ENCODE data around the gene DCC.

Gene DCC, protein sequence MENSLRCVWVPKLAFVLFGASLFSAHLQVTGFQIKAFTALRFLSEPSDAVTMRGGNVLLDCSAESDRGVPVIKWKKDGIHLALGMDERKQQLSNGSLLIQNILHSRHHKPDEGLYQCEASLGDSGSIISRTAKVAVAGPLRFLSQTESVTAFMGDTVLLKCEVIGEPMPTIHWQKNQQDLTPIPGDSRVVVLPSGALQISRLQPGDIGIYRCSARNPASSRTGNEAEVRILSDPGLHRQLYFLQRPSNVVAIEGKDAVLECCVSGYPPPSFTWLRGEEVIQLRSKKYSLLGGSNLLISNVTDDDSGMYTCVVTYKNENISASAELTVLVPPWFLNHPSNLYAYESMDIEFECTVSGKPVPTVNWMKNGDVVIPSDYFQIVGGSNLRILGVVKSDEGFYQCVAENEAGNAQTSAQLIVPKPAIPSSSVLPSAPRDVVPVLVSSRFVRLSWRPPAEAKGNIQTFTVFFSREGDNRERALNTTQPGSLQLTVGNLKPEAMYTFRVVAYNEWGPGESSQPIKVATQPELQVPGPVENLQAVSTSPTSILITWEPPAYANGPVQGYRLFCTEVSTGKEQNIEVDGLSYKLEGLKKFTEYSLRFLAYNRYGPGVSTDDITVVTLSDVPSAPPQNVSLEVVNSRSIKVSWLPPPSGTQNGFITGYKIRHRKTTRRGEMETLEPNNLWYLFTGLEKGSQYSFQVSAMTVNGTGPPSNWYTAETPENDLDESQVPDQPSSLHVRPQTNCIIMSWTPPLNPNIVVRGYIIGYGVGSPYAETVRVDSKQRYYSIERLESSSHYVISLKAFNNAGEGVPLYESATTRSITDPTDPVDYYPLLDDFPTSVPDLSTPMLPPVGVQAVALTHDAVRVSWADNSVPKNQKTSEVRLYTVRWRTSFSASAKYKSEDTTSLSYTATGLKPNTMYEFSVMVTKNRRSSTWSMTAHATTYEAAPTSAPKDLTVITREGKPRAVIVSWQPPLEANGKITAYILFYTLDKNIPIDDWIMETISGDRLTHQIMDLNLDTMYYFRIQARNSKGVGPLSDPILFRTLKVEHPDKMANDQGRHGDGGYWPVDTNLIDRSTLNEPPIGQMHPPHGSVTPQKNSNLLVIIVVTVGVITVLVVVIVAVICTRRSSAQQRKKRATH (N-terminal part only)

DNA sequence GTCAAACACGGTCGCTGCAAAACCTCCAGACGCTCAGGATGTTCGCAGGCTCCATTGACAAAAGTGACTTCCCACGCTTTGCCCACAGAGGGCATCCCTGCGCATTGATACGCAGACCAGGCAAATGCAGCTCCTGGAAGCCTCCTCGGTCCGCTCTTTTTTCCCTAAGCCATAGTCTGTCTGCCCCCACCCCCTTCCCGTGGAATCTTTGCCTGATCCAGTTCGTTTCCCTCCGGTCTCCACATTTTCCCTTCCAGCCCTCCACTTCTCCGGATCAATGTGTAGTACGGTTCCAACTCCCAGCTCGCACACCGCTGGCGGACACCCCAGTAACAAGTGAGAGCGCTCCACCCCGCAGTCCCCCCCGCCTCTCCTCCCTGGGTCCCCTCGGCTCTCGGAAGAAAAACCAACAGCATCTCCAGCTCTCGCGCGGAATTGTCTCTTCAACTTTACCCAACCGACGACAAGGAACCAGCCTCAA, at the start of gene DCC:
Gene DCC, plus strand, starts transcription at position 307 of the 481 bp plus-strand sequence. CDS start 591 bp downstream, outside the sequence.
- Histone ChIP-seq H3K27ac (ENCODE audit: low read depth, low read length) (no peak within 1 kb of the TSS), H3K4me2 (ENCODE audit: low read length) (no peak within 1 kb of the TSS), H4K20me1 (ENCODE audit: control insufficient read depth, insufficient read depth, low read depth, low read length) (no peaks in the 10 kb centered on the region), H3K9me3 (ENCODE audit: control insufficient read depth, insufficient read depth, low read length) (no peaks in the 10 kb centered on the region), H3K27me3 (ENCODE audit: control insufficient read depth, low read length) (no peaks in the 10 kb centered on the region), H3K4me3 (ENCODE audit: low read length) (no peak within 1 kb of the TSS), H3K9me2 (replicated peaks; ENCODE audit: control insufficient read depth, low read length) (no peaks in the 10 kb centered on the region), H3K36me3 (ENCODE audit: control insufficient read depth, low read length) (no peaks in the 10 kb centered on the region), H3K4me1 (ENCODE audit: control insufficient read depth, low read length) (no peaks in the 10 kb centered on the region), H3K79me2 (ENCODE audit: control insufficient read depth, low read length) (no peaks in the 10 kb centered on the region), H3F3A (ENCODE audit: control insufficient read depth, insufficient read depth) (no peaks in the 10 kb centered on the region)
- TF ChIP-seq, protein P1, sequence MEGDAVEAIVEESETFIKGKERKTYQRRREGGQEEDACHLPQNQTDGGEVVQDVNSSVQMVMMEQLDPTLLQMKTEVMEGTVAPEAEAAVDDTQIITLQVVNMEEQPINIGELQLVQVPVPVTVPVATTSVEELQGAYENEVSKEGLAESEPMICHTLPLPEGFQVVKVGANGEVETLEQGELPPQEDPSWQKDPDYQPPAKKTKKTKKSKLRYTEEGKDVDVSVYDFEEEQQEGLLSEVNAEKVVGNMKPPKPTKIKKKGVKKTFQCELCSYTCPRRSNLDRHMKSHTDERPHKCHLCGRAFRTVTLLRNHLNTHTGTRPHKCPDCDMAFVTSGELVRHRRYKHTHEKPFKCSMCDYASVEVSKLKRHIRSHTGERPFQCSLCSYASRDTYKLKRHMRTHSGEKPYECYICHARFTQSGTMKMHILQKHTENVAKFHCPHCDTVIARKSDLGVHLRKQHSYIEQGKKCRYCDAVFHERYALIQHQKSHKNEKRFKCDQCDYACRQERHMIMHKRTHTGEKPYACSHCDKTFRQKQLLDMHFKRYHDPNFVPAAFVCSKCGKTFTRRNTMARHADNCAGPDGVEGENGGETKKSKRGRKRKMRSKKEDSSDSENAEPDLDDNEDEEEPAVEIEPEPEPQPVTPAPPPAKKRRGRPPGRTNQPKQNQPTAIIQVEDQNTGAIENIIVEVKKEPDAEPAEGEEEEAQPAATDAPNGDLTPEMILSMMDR (IDR thresholded peaks at IDR 0.05; ENCODE audit: low read depth, low read length, poor library complexity, severe bottlenecking): no peak
- TF ChIP-seq EZH2phosphoT487 (IDR thresholded peaks at IDR 0.05; ENCODE audit: borderline replicate concordance, low read length): no peak

DNA sequence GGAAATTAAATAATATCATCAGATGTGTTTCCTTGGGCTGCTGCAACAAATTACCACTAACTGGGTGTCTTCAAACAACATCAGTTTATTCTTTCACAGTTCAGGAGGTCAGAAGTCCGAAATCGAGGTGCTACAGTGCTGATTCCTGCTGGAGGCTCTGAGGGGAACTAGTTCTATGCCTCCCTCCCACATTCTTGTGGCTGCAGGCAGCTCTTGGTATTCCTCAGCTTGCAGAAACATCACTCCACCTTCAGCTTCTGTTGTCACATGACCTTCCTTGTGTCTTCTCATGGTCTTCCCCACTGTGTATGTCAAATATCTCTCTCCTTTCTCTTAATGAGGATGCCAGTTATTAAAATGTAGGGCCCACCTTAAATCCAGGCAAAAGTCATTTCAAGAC, 29.3 kb upstream of the DCC start:
- H3K9me2 ChIP-seq (replicated peaks; ENCODE audit: control insufficient read depth, low read length): no peaks in the 10 kb centered on the region
- no peaks in the 10 kb centered on the region for H3K4me1 ChIP-seq (ENCODE audit: control insufficient read depth, low read length)
- no peaks in the 10 kb centered on the region for H4K20me1 ChIP-seq (ENCODE audit: control insufficient read depth, insufficient read depth, low read depth, low read length)
- no peaks in the 10 kb centered on the region for H3K79me2 ChIP-seq (ENCODE audit: control insufficient read depth, low read length)
- no peaks in the 10 kb centered on the region for H3K36me3 ChIP-seq (ENCODE audit: control insufficient read depth, low read length)
- H3K9me3 ChIP-seq (ENCODE audit: control insufficient read depth, insufficient read depth, low read length): no peaks in the 10 kb centered on the region
- no peak overlapping the region for H3K4me3 ChIP-seq (ENCODE audit: low read length)
- H3K27me3 ChIP-seq (ENCODE audit: control insufficient read depth, low read length): no peaks in the 10 kb centered on the region
- no peaks in the 10 kb centered on the region for H3F3A ChIP-seq (ENCODE audit: control insufficient read depth, insufficient read depth)
- no peak overlapping the region for H3K4me2 ChIP-seq (ENCODE audit: low read length)
- no peak overlapping the region for H3K27ac ChIP-seq (ENCODE audit: low read depth, low read length)
- TF ChIP-seq EZH2phosphoT487 (IDR thresholded peaks at IDR 0.05; ENCODE audit: borderline replicate concordance, low read length): no peak
- TF ChIP-seq, protein P1 (IDR thresholded peaks at IDR 0.05; ENCODE audit: low read depth, low read length, poor library complexity, severe bottlenecking): no peak

DNA sequence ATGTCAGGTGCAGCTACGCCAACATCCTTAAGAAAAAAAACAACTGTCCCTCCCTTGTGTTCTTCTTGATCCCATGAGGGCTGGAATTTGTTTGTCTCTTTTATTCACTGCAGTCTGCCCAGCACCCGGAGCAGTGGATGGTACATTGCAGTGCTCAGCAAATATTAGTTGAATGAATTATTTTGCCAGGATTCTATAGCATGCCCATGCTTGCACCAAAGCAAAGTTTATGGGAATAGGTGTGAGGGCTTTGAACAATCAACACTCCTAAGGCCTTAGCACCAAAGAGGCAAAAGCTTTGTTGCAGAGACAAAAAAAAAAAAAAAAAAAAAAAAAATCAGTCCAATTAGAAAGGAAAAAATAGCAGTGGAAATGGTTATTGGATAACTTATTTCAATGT, 28.7 kb upstream of the DCC start:
- TF ChIP-seq, protein P1 (IDR thresholded peaks at IDR 0.05; ENCODE audit: low read depth, low read length, poor library complexity, severe bottlenecking): no peak
- TF ChIP-seq EZH2phosphoT487 (IDR thresholded peaks at IDR 0.05; ENCODE audit: borderline replicate concordance, low read length): no peak
- Histone ChIP-seq H3F3A (ENCODE audit: control insufficient read depth, insufficient read depth) (no peaks in the 10 kb centered on the region), H3K27me3 (ENCODE audit: control insufficient read depth, low read length) (no peaks in the 10 kb centered on the region), H3K4me2 (ENCODE audit: low read length) (no peak overlapping the region), H4K20me1 (ENCODE audit: control insufficient read depth, insufficient read depth, low read depth, low read length) (no peaks in the 10 kb centered on the region), H3K4me1 (ENCODE audit: control insufficient read depth, low read length) (no peaks in the 10 kb centered on the region), H3K4me3 (ENCODE audit: low read length) (no peak overlapping the region), H3K36me3 (ENCODE audit: control insufficient read depth, low read length) (no peaks in the 10 kb centered on the region), H3K9me3 (ENCODE audit: control insufficient read depth, insufficient read depth, low read length) (no peaks in the 10 kb centered on the region), H3K79me2 (ENCODE audit: control insufficient read depth, low read length) (no peaks in the 10 kb centered on the region), H3K9me2 (replicated peaks; ENCODE audit: control insufficient read depth, low read length) (no peaks in the 10 kb centered on the region), H3K27ac (ENCODE audit: low read depth, low read length) (no peak overlapping the region)
